ENCODE results near the gene MZB1.

Gene MZB1

DNA sequence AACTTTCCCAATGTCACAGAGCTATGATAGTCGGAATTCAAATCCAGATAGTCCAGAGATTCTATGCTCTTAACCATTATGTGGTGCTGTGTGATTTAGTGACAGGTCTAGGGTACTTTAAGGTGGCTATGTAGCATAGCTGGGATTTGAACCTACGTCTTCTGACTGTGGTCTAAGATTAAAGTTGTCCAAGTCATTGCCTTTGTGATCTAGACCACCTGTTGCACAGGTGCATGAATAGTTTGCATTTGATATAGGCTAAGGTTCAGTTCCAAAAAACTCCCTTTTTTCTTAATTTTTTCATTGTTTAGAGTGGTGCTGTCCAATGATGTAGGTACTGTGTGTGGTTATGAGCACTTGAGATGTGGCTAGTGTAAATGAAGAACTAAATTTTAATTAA, 45.5 kb downstream of the MZB1 start:
- Histone ChIP-seq H3K36me3 (peaks cover 8% of the 10 kb centered on the region), H3K4me3 (ENCODE audit: low read depth, low read length) (no peak overlapping the region)
- TF ChIP-seq, protein P1, sequence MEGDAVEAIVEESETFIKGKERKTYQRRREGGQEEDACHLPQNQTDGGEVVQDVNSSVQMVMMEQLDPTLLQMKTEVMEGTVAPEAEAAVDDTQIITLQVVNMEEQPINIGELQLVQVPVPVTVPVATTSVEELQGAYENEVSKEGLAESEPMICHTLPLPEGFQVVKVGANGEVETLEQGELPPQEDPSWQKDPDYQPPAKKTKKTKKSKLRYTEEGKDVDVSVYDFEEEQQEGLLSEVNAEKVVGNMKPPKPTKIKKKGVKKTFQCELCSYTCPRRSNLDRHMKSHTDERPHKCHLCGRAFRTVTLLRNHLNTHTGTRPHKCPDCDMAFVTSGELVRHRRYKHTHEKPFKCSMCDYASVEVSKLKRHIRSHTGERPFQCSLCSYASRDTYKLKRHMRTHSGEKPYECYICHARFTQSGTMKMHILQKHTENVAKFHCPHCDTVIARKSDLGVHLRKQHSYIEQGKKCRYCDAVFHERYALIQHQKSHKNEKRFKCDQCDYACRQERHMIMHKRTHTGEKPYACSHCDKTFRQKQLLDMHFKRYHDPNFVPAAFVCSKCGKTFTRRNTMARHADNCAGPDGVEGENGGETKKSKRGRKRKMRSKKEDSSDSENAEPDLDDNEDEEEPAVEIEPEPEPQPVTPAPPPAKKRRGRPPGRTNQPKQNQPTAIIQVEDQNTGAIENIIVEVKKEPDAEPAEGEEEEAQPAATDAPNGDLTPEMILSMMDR (IDR thresholded peaks at IDR 0.05; ENCODE audit: low read depth, low read length), result no peak

DNA sequence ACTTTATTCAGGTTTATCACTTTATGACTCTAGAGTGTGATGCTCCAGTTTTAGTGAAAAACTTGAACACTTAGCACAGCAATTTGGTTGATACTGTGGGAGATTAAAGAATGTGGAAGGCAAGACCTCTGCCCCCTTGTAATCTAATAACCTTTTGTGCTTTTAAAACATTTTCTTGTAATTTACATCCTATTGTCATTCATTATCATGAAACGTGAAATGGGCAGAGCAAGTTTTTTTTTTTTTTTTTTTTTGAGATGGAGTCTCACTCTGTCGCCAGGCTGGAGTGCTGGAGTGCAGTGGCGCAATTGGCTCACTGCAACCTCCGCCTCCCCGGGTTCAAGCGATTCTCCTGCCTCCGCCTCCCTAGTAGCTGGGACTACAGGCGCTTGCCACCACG, 46.2 kb downstream of the MZB1 start:
- no peaks in the 10 kb centered on the region for H3K4me1 ChIP-seq
- DNase-seq, result no peak
- H3K4me3 ChIP-seq (ENCODE audit: low read depth, low read length), result peak overlapping the region; percentile 98
- peaks cover 8% of the 10 kb centered on the region for H3K36me3 ChIP-seq
- TF ChIP-seq, protein P1 (IDR thresholded peaks at IDR 0.05; ENCODE audit: low read depth, low read length), result no peak
- H3K27me3 ChIP-seq, result no peaks in the 10 kb centered on the region
- H3K9me3 ChIP-seq, result no peaks in the 10 kb centered on the region

More for the DNA sequence above, 45.5 kb downstream of the MZB1 start:
- no peaks in the 10 kb centered on the region for H3K27me3 ChIP-seq
- no peaks in the 10 kb centered on the region for H3K9me3 ChIP-seq
- H3K4me1 ChIP-seq, result no peaks in the 10 kb centered on the region
- no peak for DNase-seq

DNA sequence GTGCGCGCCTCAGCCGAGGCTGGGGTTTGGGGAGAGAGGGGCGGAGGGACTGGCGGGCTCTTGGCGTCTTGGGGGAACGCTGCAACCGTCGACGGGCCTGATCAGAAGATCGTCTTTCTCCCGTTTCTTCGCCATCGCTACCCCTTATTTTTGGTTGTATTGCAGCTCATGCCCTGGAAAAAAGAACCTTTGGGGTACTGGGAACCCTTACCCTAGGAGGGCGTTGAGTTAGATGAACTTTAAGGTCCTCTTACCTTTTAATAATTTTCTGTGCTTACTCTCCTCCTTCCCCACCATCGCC, 47.3 kb downstream of the MZB1 start:
- TF ChIP-seq, protein P1 (IDR thresholded peaks at IDR 0.05; ENCODE audit: low read depth, low read length), result no peak

DNA sequence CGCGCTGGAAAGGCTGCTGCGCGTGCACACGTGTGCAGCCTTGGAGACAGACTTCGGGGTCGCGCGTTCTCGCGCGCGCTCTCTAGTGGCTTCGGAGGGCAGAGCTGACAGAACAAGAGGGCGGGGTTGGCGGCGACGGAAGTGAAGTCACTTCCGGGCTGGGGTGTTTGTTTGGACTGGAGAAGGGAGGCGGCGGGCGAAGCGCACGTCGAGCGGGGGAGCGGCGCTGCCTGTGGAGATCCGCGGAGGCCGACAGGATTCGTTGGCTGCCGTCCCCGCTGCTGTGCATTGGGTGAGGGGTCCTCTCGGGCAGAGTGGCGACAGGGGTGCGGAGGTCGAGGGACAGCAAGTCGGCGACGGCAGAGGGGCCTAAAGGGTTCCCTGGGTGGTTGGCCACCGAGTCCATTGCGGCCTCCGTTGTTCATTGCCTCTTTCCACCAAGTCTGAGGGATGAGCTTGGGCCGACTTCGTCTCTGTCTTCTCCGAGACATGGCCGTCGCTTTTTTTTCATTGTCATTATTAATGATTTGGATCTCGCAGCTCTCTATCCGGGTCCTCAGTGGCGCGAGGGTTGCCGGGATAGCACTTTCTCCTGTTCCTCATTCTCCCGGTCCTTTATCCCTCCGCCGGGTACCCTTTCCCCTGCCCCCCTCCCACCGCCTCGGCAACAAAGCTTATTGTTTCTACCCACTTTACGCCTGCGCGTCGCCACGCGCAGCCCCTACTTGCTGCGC, 47.9 kb downstream of the MZB1 start, which contains the start of gene PAIP2:
PAIP2 (plus strand) TSS at position 166 of the 734 bp plus-strand sequence. CDS start 21,931 bp downstream, outside the sequence.
- H3K4me1 ChIP-seq, result no peaks in the 10 kb centered on the region
- H3K4me3 ChIP-seq (ENCODE audit: low read depth, low read length), result peak within 1 kb of the TSS; percentile 98
- TF ChIP-seq, protein P1 (IDR thresholded peaks at IDR 0.05; ENCODE audit: low read depth, low read length), result peak; percentile 73
- H3K9me3 ChIP-seq, result no peaks in the 10 kb centered on the region
- peaks cover 8% of the 10 kb centered on the region for H3K36me3 ChIP-seq
- peak; percentile 99 for DNase-seq
- H3K27me3 ChIP-seq, result no peaks in the 10 kb centered on the region

More for the DNA sequence above, 47.3 kb downstream of the MZB1 start:
- H3K9me3 ChIP-seq, result no peaks in the 10 kb centered on the region
- peaks cover 8% of the 10 kb centered on the region for H3K36me3 ChIP-seq
- peak overlapping the region; percentile 98 for H3K4me3 ChIP-seq (ENCODE audit: low read depth, low read length)
- H3K27me3 ChIP-seq, result no peaks in the 10 kb centered on the region
- no peak for DNase-seq
- no peaks in the 10 kb centered on the region for H3K4me1 ChIP-seq

DNA sequence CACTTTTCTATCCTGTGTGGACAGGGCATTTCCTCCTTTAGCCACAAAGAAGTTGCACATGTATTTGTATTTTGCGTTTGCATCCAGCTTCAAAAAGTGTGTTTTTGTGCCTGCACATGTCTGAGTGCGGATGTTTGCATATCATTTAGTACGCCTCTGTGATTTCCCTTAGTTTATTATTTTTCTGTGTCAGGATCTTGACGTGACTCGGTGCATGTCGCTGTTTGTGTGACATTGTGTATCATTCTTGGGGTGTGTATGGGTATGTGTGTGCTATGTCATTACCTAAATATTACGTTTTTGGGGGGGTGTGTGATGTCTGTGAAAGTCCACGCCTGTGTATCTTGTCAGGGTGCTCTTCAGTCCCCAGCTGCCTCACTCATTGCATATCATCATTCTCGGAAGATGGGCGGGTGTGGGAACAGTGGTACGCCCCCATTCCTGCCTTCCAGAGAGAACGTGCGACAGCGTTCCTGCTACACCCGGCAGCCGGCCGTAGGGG, 48.5 kb downstream of the MZB1 start:
- TF ChIP-seq, protein P1 (IDR thresholded peaks at IDR 0.05; ENCODE audit: low read depth, low read length), result no peak
- Histone ChIP-seq H3K27me3 (no peaks in the 10 kb centered on the region), H3K36me3 (peaks cover 8% of the 10 kb centered on the region), H3K4me3 (ENCODE audit: low read depth, low read length) (peak overlapping the region; percentile 98), H3K4me1 (no peaks in the 10 kb centered on the region), H3K9me3 (no peaks in the 10 kb centered on the region)
- no peak for DNase-seq

DNA sequence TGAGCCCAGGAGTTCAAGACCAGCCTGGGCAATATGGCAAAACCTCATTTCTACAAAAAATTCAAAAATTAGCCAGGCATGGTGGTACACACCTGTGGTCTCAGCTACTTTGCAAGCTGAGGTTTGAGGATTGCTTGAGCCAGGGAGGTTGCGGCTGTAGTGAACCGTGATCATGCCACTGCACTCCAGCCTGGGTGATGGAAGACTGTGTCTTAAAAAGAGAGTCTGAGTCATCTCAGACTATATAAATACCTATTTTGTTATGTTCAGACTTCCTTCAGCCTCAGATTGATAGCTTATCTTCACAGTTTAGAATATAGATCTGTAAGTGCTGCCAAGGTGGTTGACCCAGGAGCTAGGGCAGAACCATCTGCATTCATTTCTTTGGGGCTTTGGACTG, 49.7 kb downstream of the MZB1 start:
- TF ChIP-seq, protein P1 (IDR thresholded peaks at IDR 0.05; ENCODE audit: low read depth, low read length), result no peak
- no peaks in the 10 kb centered on the region for H3K9me3 ChIP-seq
- H3K4me3 ChIP-seq (ENCODE audit: low read depth, low read length), result no peak overlapping the region

More for the DNA sequence above, 49.7 kb downstream of the MZB1 start:
- Histone ChIP-seq H3K27me3 (no peaks in the 10 kb centered on the region), H3K4me1 (no peaks in the 10 kb centered on the region), H3K36me3 (peaks cover 4% of the 10 kb centered on the region)
- DNase-seq, result no peak
